Ishikawa (cell line): ENCODE measurements around the gene MED17.

Experiments
- CEBPB ChIP-seq: IDR thresholded peaks from 2 replicates; pipeline ENCODE4 v1.6.1; 2012
- CREB1 ChIP-seq: IDR thresholded peaks from 2 replicates; pipeline ENCODE4 v1.6.1; 2012; ENCODE audit warnings: low read depth
- EP300 ChIP-seq: IDR thresholded peaks from 2 replicates; pipeline ENCODE4 v1.6.1; 2012; ENCODE audit warnings: borderline replicate concordance
- FOXM1 ChIP-seq: IDR thresholded peaks from 2 replicates; pipeline ENCODE4 v1.6.1; 2012; ENCODE audit warnings: low read depth, borderline replicate concordance
- NFIC ChIP-seq: IDR thresholded peaks from 2 replicates; pipeline ENCODE4 v1.6.1; 2012
- RAD21 ChIP-seq: IDR thresholded peaks from 2 replicates; pipeline ENCODE4 v1.6.1; 2012; ENCODE audit warnings: low read depth
- REST ChIP-seq: IDR thresholded peaks from 2 replicates; pipeline ENCODE4 v1.6.1; 2012; ENCODE audit warnings: low read depth, mild to moderate bottlenecking
- TEAD4 ChIP-seq: IDR thresholded peaks from 2 replicates; pipeline ENCODE4 v1.6.1; 2012
- YY1 ChIP-seq: IDR thresholded peaks from 2 replicates; pipeline ENCODE4 v1.6.1; 2012; ENCODE audit warnings: low read depth
- TF ChIP-seq, protein P1 (sequence below): IDR thresholded peaks from 2 replicates; pipeline ENCODE4 v1.6.1; 2012

- TF ChIP-seq YY1 (no peak), CEBPB (no peak), FOXM1 (no peak), REST (no peak), NFIC (no peak), TEAD4 (no peak), EP300 (no peak), CREB1 (no peak), RAD21 (no peak)
- TF ChIP-seq, protein P1, sequence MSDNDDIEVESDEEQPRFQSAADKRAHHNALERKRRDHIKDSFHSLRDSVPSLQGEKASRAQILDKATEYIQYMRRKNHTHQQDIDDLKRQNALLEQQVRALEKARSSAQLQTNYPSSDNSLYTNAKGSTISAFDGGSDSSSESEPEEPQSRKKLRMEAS = no peak
Observed at GRCh38 chr11:93857413-93858120, 73.5 kb downstream of the MED17 start.
